HG03097 (cell line): ENCODE data around the gene DOCK3.
"Not testable (repeated sequence)": the region's sequence is repeated elsewhere in the genome, so short reads cannot be mapped to it uniquely, and the experiment has no call there.

Source experiments
- ATAC-seq: cut with Tn5 transposase; IDR thresholded peaks from one replicate; pipeline ENCODE4 v1.9.1; 2021; ENCODE audit not compliant: unreplicated experiment, low FRiP score

Gene DOCK3

DNA sequence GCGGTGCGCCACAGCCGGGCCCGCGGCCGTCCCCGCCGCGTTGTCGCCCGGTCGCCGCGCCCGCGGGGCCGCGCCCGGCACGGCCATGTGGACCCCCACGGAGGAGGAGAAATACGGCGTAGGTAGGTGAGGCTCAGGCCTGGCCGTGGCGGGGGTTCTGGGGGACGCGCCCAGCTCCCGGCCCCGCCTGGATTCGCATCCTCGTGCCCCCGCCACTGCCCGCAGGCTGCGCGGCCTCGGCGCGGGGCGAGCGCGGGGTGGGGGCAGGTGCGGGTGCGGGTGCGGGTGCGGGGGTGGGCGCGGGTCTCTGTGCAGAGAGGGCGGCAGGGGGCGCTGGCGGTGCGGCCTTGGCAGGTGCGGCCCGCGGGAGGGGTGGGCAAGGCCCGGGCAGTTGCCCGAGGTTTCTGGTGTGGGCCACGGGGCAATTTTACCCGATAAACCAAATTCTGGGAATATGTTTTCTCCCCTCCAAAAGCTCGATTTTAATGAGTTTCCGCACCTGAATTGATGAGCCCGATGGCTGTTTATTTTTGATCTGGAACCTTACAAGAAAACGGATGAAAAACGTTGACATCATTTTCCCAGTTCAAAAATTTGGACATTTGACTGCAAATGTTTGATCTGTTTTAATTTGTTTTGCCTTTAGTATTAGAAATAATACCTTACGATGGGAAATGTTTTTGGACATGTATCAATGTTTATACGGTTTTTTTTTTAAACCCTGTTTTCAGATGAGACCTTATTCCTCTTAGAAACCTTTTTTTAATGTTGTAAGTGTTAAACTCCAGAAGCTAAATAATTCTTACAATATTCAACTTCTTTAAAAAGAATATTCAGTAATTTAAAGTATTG is 678 bp downstream of the DOCK3 start:
- ATAC-seq, result no peak

DNA sequence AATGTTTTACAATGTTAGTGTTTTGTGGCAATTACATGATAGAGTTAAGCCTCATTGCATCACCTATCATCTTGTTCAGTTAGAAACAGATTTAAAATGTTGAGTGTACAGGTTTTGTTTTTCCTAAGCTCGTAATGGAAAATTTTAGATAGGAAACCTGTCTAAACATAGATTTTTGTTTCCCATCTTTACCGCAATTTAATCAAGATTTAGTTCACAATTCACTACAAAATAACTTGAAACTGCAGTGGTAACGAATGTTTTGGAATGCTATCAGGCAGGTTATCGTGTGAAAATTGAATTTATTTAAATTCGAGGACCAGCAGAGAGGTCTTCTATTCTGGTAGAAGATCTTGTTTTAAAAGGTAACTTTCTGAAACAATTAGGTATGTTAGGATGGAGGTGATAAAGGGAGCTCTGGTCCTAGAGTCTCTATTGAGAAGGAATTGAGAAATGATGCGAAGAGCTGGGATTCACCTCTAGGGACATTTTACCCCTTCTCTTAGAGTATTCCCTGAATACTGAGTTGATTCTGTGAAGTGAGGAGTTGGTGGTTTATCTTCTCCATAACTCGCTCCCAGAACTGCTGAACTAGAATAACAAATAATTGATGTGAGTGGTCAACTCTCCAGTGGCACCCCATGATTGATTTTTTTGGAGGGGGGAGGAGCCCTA is 1.4 kb downstream of the DOCK3 start:
- no peak for ATAC-seq

DNA sequence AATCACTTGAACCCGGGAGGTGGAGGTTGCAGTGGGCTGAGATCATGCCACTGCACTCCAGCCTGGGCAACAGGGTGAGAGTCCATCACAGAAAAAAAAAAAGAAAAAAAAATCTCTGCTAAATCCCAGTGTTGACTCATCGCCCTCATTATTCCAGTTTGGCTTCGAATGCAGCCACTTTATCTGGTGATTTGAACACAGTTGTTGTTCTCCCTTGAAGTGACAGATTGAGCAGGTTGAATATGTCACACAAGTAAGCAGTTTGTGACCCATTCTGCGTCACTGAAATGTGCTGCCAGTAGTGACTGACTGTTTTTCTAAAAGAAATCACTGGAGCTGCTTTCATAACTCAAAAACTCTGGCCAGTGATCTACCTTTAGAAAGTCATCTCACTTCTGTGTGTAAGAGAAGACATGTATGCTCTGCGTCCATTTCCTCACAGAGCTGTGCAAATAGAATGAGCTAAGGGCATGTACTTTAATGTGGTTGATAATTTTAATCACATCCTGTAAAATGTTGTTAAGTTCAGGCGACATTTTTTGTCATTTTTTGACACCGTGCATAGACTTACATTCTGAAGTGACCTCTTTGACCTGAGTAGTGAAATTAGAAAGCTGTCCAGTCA is 12.5 kb downstream of the DOCK3 start:
- ATAC-seq, result no peak

DNA sequence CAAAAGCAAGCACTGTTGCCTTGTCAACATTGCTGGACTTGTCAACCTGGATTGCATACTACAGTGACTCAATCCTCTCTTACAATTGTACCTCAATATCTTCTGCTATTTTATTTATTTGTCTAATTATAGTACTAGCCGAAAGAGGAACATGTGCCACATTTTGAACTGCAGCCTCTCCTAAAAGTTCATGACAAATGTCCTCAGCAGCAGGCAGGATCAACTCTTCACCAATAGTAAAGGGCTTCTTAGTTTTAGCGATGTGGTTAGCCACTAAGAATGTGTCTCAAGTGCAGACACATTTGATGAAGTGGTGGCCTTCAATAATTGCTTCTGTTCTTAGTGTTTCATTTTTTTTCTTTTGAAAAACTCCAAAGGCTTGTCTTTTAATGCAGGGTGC is 13.2 kb downstream of the DOCK3 start:
- no peak for ATAC-seq

DNA sequence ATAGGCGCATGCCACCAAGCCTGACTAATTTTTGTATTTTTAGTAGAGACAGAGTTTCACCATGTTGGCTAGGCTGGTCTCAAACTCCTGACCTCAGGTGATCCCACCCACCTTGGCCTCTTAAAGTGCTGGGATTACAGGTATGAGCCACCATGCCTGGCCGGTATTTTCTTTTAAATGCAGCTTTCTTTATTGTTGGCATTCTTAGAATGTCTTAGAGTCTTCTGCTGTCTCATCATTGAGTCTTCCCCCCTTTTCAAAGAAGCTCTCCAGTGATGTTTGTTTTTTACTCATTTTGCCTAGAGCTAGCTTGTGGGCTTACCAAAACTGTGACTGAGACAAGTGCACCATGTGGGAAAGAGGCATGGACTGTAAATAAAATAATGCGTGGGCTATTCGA is 13.9 kb downstream of the DOCK3 start:
- ATAC-seq, result not testable (repeated sequence)

DNA sequence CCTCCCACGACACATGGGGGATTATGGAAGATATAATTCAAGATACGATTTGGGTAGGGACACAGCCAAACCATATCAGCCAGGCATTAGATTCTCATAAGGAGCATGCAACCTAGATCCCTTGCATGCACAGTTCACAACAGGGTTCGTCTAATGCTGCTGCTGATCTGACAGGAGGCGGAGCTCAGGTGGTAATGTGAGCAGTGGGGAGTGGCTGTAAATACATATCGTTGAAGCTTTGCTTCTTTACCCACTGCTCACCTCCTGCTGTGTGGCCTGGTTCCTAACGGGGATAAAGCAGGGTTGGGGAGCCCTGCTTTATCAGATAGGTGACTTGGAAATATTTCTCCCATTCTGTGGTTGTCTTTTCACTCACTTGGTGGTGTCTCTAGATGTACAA is 14.8 kb downstream of the DOCK3 start:
- ATAC-seq, result no peak

DNA sequence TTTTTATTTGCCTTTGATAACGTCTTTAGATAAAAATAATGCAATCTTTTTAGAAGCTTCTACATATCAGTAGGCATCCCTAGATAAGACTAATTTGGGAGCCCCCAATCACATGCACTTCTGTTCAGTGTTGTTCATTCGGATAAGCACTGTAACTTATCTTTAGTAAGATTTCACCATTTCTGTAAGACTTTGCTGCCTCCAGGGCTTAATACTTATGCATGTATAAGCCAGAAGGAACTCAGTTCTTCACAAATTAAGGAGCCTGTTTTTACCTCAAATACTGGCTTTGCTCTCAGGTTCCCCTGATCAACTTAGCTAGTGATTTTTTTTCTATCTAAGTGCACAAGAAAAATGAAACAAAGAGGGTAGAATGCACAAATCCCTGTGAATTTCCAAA is 20.3 kb downstream of the DOCK3 start:
- no peak for ATAC-seq

DNA sequence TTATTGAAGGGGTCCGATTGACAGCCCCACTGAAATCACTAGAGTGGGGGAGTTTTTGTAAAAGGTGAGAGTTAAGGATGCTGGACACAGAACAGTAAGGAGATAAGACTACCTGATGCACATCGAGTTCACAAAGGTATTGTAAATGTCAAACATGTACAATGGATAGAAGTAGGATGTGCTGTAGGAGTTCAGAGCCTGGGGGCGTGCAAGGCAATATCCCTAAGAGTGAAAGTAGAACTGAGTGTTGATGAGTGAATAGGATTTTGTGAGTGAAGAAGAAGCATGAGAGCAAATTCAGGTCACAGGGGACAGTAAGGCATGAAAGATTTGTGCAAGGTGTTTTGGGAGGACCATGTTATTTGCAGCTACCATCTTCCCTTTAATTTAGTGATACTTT is 21.5 kb downstream of the DOCK3 start:
- ATAC-seq, result no peak

DNA sequence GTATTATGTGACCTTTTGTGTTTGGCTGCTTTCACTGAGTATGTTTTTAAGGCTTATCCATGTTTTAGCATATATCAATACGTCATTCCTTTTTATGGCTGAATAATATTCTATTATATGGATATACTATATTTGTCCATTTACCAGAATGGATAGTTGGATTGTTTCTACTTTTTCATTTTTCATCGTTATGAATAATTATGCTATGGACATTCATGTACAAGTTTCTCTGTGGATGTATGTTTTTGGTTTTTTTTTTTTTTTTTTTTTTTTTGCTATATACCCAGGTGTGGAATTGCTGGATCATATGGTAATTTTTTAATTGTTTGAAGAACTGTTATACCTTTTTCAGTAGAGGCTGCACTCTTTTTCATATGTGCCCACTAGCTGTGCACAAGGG is 23.5 kb downstream of the DOCK3 start:
- ATAC-seq, result no peak

DNA sequence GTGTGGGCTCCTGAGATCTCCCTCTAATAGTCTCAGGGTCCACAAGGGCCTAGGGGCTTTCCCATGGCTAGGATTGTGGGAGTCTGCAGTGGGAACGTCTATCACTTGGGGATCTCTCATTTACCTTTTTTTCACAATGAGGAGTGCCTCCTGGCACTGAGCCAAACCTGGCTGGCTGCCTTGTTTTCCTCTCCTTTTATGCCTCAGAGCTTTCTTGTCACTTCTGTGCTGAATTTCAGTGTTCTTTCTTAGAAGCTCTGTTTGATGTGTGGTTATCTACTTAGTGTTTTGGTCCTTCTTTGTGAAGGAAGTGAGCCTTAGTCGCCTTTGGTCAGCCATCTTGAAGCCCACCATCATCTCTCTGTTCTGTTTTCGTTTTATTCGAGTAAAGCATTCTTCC is 33.9 kb downstream of the DOCK3 start:
- no peak for ATAC-seq

DNA sequence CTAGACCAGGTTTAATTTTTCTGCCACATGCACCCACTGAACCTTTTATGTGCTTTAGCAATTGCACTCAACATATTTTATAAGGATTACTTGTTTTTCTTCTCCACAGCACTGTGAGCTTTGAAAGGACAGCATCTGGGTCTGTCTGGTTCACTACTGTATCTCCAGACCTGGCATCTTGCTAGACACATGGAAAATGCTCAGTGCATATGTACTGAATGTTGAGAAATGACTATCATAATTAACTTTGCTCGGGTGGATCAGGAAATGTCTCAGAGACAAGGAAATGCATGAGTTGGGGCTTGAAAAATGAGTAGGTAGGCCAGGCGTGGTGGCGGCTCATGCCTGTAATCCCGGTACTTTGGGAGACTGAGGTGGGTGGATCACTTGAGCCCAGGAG is 40.2 kb downstream of the DOCK3 start:
- no peak for ATAC-seq

DNA sequence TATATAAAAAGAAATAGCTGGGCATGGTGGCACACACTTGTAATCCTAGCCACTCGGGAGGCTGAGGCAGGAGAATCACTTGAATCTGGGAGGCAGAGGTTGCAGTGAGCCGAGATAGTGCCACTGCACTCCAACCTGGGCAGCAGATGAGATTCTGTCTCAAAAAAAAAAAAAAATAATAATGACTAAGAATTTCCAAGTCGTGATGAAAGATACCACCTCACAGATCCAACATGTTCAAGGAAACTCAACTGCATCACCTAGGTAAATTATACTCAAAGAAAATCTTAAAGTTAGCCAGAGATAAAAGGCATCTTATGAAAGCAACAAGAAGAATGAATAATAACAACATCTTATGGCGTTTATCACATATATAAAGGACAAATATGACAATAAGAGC is 50.1 kb downstream of the DOCK3 start:
- ATAC-seq, result no peak

DNA sequence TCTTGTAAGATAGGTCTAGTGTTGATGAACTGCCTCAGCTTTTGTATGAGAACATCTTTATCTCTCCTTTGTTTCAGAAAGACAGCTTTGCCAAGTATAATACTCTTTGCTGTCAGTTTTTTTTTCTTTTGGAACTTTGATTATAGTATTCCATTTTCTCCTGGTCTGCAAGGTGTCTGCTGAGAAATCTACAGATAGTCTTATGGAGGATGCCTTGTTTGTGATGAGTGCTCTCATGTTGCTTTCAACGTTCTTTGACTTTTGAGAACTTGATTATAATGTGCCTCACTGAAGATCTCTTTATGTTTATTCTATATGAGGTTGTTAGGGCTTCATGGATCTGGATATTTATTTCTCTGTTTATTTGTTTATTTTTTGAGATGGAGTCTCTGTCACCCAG is 60.3 kb downstream of the DOCK3 start:
- no peak for ATAC-seq

DNA sequence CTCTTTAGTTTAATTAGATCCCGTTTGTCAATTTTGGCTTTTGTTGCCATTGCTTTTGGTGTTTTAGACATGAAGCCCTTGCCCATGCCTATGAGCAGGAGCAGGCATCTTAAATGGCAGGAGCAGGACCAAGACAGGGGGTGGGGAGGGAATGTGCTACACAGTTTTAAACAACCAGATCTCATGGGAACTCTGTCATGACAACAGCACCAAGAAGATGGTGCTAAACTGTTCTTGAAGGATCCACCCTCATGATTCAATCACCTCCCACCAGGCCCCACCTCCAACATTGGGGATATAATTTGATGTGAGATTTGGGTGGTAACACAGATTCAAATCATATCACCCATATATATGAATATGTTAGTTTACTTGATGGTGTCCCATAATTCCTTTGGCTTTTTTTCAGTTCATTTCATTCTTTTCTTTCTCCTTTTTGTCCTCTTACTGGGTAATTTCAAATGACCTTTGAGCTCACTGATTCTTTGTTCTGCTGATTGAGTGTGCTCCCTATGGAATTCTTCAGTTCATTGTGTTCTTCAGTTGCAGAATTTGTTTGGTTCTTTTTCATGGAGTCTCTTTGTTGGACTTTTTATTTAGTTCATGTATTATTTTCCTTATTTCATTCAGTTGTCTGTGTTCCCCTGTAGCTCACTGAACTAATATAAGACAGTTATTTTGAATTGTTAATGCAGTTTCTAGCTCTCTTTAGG is 62.6 kb downstream of the DOCK3 start:
- ATAC-seq, result no peak

DNA sequence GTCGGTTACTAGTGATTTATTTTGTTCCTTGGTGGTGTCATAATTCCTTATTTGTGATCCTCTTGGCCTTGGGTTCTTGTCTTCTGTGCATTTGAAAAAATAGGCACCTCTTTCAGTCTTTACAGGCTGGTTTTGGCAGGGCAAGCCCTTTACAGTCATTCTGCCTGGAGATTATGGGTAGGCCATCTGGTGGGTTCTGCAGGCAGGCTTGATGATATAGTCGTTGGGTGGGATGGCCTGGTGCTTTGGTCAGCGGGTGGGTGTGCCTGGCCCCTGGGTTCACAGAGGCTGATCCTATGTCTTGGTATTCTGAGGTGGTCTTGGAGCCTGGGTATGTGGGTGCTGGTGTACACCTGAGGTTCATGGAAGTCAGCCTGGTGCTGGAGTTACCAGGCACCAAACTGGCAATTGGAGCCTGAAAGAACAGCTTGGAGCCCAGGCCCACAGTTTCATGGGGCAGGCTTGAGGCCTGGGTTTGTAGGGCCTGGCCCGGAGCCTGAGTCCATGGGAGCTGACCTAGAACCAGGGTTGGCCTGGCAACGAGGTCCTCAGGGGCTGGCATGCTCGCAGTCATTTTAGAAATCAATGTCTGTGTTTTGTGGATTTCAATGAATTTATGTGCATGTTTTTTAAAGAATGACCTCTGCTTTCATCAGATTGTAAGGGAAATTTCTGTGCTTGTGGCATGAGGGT is 63.3 kb downstream of the DOCK3 start:
- ATAC-seq, result no peak

DNA sequence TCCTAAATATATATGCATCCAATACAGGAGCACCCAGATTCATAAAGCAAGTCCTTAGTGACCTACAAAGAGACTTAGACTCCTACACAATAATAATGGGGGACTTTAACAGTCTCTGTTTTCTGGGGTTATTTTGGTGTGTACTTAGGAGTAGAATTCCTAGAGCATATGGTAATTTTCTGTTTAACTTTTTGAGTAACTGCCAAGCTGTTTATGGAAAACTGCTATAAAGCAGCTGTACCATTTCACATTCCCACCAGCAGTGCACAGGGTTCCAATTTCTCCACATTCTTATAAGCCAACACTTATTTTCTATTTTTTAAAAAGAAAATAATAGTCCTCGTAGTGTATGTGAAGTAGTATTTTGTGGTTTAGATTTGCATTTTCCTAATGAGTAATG is 68.9 kb downstream of the DOCK3 start:
- no peak for ATAC-seq

DNA sequence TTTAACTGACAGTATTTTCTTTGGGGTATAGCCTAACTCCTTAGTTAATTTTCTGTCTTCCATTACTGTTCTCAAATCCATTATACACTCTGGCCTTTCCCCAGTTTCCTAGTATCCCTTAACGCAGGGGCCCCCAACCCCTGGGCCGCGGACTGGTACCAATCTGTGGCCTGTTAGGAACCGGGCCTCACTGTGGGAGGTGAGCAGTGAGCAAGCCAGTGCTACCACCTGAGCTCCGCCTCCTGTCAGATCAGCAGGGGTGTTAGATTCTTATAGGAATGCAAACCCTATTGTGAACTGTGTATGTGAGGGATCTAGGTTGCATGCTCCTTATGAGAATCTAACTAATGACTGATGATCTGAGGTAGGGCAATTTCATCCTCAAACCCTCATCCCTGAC is 75.1 kb downstream of the DOCK3 start:
- no peak for ATAC-seq

DNA sequence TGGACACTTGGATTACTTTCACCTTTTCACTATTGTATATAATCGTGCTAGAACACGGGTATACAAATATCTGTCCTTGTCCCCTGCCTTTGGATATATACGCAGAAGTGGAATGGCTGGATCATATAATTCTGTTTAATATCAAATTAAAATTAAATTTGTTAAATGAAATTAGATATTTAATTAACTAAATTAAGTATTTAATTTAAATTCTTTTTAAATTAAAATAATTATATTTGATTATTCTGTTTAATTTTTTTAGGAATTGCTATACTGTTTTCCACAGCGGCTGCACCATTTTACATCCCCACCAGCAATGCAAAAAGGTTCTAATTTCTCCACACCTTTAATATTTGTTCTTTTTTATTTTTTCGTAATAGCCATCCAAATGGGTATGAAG is 84.3 kb downstream of the DOCK3 start:
- no peak for ATAC-seq

DNA sequence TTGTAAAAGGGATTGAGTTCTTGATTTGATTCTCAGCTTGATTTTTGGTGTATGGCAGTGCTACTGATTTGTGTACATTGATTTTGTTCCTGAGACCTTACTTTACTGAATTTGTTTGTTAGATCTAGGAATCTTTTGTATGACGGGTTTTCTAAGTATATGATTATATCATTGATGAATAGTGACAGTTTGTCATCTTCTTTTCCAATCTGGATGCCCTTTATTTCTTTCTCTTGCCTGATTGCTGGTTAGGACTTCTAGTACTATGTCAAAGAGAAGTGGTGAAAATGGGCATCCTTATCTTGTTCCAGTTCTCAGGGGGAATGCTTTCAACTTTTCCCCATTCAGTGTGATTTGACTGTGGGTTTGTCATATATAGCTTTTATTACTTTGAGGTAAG is 103.0 kb downstream of the DOCK3 start:
- ATAC-seq, result no peak

DNA sequence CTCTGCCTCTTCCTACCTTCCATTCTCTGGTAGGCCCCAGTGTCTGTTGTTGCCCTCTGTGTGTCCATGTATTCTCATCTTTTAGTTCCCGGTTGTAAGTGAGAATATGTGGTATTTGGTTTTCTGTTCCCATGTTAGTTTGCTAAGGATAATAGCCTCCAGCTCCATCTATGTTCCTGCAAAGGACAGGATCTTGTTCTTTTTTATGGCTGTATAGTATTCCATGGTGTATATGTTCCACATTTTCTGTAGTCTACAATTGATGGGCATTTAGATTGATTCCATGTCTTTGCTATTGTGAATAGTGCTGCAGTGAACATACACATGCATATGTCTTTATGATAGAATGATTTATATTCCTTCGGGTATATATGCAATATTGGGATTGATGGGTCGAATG is 107.0 kb downstream of the DOCK3 start:
- ATAC-seq, result not testable (repeated sequence)

DNA sequence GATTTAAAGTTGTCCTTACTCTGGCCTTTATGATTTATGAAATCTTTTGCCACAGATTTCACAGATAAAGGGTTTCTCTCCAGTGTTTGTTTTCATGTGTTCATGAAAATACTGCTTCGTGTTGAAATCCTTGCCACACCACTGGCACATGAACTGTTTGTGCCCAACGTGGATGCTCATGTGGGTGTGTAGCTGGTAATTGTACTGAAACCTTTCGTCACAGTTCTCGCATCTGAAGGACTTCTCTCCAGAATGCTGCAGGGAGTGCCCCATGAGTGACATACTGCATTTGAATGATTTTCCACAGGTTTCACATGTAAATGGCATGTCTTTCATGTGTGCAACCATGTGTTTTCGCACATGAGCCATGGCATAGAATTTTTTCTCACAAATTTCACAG is 111.9 kb downstream of the DOCK3 start:
- no peak for ATAC-seq
